ENCODE measurements around the gene STRADA.

STRADA gene, protein sequence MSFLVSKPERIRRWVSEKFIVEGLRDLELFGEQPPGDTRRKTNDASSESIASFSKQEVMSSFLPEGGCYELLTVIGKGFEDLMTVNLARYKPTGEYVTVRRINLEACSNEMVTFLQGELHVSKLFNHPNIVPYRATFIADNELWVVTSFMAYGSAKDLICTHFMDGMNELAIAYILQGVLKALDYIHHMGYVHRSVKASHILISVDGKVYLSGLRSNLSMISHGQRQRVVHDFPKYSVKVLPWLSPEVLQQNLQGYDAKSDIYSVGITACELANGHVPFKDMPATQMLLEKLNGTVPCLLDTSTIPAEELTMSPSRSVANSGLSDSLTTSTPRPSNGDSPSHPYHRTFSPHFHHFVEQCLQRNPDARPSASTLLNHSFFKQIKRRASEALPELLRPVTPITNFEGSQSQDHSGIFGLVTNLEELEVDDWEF

GRCh38 chr17:63741408-63742173 is at the start of gene STRADA:
TSS of gene STRADA (minus strand) at chr17:63741799. CDS start at chr17:63728369, 13,430 bp downstream.
- Histone ChIP-seq H3K9me3 (ENCODE audit: control insufficient read depth, low read depth, low read length) (no peaks in the 10 kb centered on the region), H3K4me1 (ENCODE audit: control insufficient read depth, low read depth, low read length) (peaks cover 7% of the 10 kb centered on the region), H3K4me3 (ENCODE audit: low read length) (peak within 1 kb of the TSS; percentile 65), H3K9ac (ENCODE audit: low read length) (peak within 1 kb of the TSS; percentile 85), H3K27me3 (ENCODE audit: control insufficient read depth, insufficient read depth, low read length) (no peaks in the 10 kb centered on the region), H3K36me3 (ENCODE audit: control insufficient read depth, low read depth, low read length) (peaks cover 10% of the 10 kb centered on the region), H3K27ac (ENCODE audit: low read length) (peak within 1 kb of the TSS; percentile 83)

GRCh38 chr17:63790057-63790456 is 48.5 kb upstream of the STRADA start:
- Histone ChIP-seq H3K4me1 (ENCODE audit: control insufficient read depth, low read depth, low read length) (no peaks in the 10 kb centered on the region), H3K4me3 (ENCODE audit: low read length) (no peak overlapping the region), H3K27ac (ENCODE audit: low read length) (no peak overlapping the region), H3K9ac (ENCODE audit: low read length) (no peak overlapping the region), H3K9me3 (ENCODE audit: control insufficient read depth, low read depth, low read length) (no peaks in the 10 kb centered on the region), H3K27me3 (ENCODE audit: control insufficient read depth, insufficient read depth, low read length) (no peaks in the 10 kb centered on the region), H3K36me3 (ENCODE audit: control insufficient read depth, low read depth, low read length) (peaks cover 88% of the 10 kb centered on the region)

DNA sequence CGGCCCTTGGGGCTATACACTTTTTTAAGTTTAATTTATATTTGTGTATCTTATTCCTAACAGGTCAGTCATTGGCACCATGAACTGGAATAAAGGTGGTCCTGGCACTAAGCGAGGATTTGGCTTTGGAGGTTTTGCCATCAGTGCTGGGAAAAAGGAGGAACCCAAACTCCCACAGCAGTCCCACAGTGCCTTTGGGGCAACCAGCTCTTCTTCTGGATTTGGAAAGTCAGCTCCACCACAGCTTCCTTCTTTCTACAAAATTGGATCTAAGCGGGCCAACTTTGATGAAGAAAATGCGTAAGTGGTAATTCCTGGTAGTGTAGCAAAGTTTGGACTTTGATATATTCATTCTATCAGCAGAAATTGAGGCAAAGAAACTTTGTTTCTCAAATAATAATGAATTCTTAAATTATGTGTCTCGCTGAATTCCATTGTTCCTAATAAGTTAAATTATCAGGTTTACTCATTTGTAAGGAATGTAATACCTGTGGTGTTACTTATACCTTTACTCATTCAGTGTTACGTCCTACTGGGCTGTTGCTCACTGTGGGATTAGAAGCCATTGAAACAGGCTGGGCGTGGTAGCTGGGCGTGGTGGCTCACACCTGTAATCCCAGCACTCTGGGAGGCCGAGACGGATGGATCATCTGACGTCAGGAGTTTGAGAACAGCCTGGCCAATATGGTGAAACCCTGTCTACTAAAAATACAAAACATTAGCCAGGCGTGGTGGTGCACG is 45.5 kb upstream of the STRADA start:
- Histone ChIP-seq H3K9ac (ENCODE audit: low read length) (no peak overlapping the region), H3K9me3 (ENCODE audit: control insufficient read depth, low read depth, low read length) (no peaks in the 10 kb centered on the region), H3K27ac (ENCODE audit: low read length) (no peak overlapping the region), H3K4me1 (ENCODE audit: control insufficient read depth, low read depth, low read length) (no peaks in the 10 kb centered on the region), H3K27me3 (ENCODE audit: control insufficient read depth, insufficient read depth, low read length) (no peaks in the 10 kb centered on the region), H3K4me3 (ENCODE audit: low read length) (no peak overlapping the region), H3K36me3 (ENCODE audit: control insufficient read depth, low read depth, low read length) (peaks cover 68% of the 10 kb centered on the region)

DNA sequence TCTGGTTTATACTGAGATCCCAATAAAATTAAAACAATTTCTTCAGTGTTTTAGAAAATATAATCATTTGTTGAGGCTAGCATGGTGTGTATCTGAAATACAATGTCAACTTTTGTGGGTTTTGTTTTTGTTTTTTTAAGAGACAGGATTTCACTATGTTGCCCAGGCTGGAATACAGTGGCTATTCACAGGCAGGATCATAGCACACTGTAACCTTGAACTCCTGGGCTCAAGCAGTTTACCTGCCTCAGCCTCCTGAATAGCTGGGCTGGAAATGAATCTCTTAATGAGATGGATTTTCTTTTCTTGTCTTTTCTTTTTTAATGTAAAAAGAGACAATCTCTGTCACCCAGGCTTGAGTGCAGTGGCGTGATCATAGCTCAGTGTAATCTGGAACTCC is 44.5 kb upstream of the STRADA start:
- Histone ChIP-seq H3K4me3 (ENCODE audit: low read length) (no peak overlapping the region), H3K36me3 (ENCODE audit: control insufficient read depth, low read depth, low read length) (peaks cover 58% of the 10 kb centered on the region), H3K27me3 (ENCODE audit: control insufficient read depth, insufficient read depth, low read length) (no peaks in the 10 kb centered on the region), H3K27ac (ENCODE audit: low read length) (no peak overlapping the region), H3K9me3 (ENCODE audit: control insufficient read depth, low read depth, low read length) (no peaks in the 10 kb centered on the region), H3K4me1 (ENCODE audit: control insufficient read depth, low read depth, low read length) (no peaks in the 10 kb centered on the region), H3K9ac (ENCODE audit: low read length) (no peak overlapping the region)

- Histone ChIP-seq H3K9me3 (ENCODE audit: control insufficient read depth, low read depth, low read length) (no peaks in the 10 kb centered on the region), H3K4me3 (ENCODE audit: low read length) (no peak overlapping the region), H3K36me3 (ENCODE audit: control insufficient read depth, low read depth, low read length) (peaks cover 54% of the 10 kb centered on the region), H3K9ac (ENCODE audit: low read length) (no peak overlapping the region), H3K27me3 (ENCODE audit: control insufficient read depth, insufficient read depth, low read length) (no peaks in the 10 kb centered on the region), H3K27ac (ENCODE audit: low read length) (no peak overlapping the region), H3K4me1 (ENCODE audit: control insufficient read depth, low read depth, low read length) (no peaks in the 10 kb centered on the region)
Observed at GRCh38 chr17:63785556-63785955, 44.0 kb upstream of the STRADA start.

DNA sequence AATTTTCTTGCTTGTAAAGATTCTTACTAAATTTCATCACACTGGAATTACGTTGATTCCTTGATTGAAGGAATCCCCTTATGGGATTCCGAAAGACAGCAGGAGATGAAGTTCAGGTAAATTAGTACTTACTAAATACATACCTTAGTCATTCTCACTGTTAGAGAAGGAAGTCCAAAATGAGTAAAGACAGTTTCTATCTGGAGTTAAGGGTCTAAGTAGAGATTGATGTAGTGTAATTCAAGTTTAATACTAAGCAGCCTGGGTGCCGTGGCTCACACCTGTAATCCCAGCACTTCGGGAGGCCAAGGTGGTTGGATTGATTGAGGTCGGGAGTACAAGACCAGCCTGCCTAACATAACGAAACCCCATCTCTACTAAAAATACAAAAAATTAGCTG is 41.9 kb upstream of the STRADA start:
- Histone ChIP-seq H3K4me3 (ENCODE audit: low read length) (no peak overlapping the region), H3K27me3 (ENCODE audit: control insufficient read depth, insufficient read depth, low read length) (no peaks in the 10 kb centered on the region), H3K9ac (ENCODE audit: low read length) (no peak overlapping the region), H3K9me3 (ENCODE audit: control insufficient read depth, low read depth, low read length) (no peaks in the 10 kb centered on the region), H3K4me1 (ENCODE audit: control insufficient read depth, low read depth, low read length) (no peaks in the 10 kb centered on the region), H3K36me3 (ENCODE audit: control insufficient read depth, low read depth, low read length) (peaks cover 48% of the 10 kb centered on the region), H3K27ac (ENCODE audit: low read length) (no peak overlapping the region)

- H3K4me1 ChIP-seq (ENCODE audit: control insufficient read depth, low read depth, low read length), result peaks cover 2% of the 10 kb centered on the region
- H3K9me3 ChIP-seq (ENCODE audit: control insufficient read depth, low read depth, low read length), result no peaks in the 10 kb centered on the region
- peaks cover 37% of the 10 kb centered on the region for H3K36me3 ChIP-seq (ENCODE audit: control insufficient read depth, low read depth, low read length)
- no peak overlapping the region for H3K27ac ChIP-seq (ENCODE audit: low read length)
- no peak overlapping the region for H3K9ac ChIP-seq (ENCODE audit: low read length)
- no peak overlapping the region for H3K4me3 ChIP-seq (ENCODE audit: low read length)
- no peaks in the 10 kb centered on the region for H3K27me3 ChIP-seq (ENCODE audit: control insufficient read depth, insufficient read depth, low read length)
Observed at GRCh38 chr17:63780928-63781327, 39.3 kb upstream of the STRADA start.

GRCh38 chr17:63780507-63780906 is 38.9 kb upstream of the STRADA start:
- no peak overlapping the region for H3K4me3 ChIP-seq (ENCODE audit: low read length)
- H3K9me3 ChIP-seq (ENCODE audit: control insufficient read depth, low read depth, low read length), result no peaks in the 10 kb centered on the region
- peaks cover 38% of the 10 kb centered on the region for H3K36me3 ChIP-seq (ENCODE audit: control insufficient read depth, low read depth, low read length)
- H3K27me3 ChIP-seq (ENCODE audit: control insufficient read depth, insufficient read depth, low read length), result no peaks in the 10 kb centered on the region
- peaks cover 7% of the 10 kb centered on the region for H3K4me1 ChIP-seq (ENCODE audit: control insufficient read depth, low read depth, low read length)
- no peak overlapping the region for H3K9ac ChIP-seq (ENCODE audit: low read length)
- H3K27ac ChIP-seq (ENCODE audit: low read length), result no peak overlapping the region

- Histone ChIP-seq H3K27me3 (ENCODE audit: control insufficient read depth, insufficient read depth, low read length) (no peaks in the 10 kb centered on the region), H3K9me3 (ENCODE audit: control insufficient read depth, low read depth, low read length) (no peaks in the 10 kb centered on the region), H3K36me3 (ENCODE audit: control insufficient read depth, low read depth, low read length) (peaks cover 29% of the 10 kb centered on the region), H3K4me1 (ENCODE audit: control insufficient read depth, low read depth, low read length) (peaks cover 8% of the 10 kb centered on the region), H3K27ac (ENCODE audit: low read length) (no peak overlapping the region), H3K9ac (ENCODE audit: low read length) (peak overlapping the region; percentile 98), H3K4me3 (ENCODE audit: low read length) (peak overlapping the region; percentile 89)
Observed at GRCh38 chr17:63775420-63775819, 33.8 kb upstream of the STRADA start.

- H3K27ac ChIP-seq (ENCODE audit: low read length), result no peak overlapping the region
- H3K36me3 ChIP-seq (ENCODE audit: control insufficient read depth, low read depth, low read length), result peaks cover 26% of the 10 kb centered on the region
- H3K4me3 ChIP-seq (ENCODE audit: low read length), result peak overlapping the region; percentile 89
- H3K9me3 ChIP-seq (ENCODE audit: control insufficient read depth, low read depth, low read length), result no peaks in the 10 kb centered on the region
- H3K4me1 ChIP-seq (ENCODE audit: control insufficient read depth, low read depth, low read length), result peaks cover 8% of the 10 kb centered on the region
- no peaks in the 10 kb centered on the region for H3K27me3 ChIP-seq (ENCODE audit: control insufficient read depth, insufficient read depth, low read length)
- H3K9ac ChIP-seq (ENCODE audit: low read length), result peak overlapping the region; percentile 98
Observed at GRCh38 chr17:63774969-63775265, 33.3 kb upstream of the STRADA start.

GRCh38 chr17:63774141-63774968 is 32.8 kb upstream of the STRADA start, which contains the start of gene DDX42:
TSS of gene DDX42 (plus strand) at chr17:63774170. CDS start at chr17:63787050, 12,880 bp downstream.
- Histone ChIP-seq H3K27ac (ENCODE audit: low read length) (peak within 1 kb of the TSS; percentile 98), H3K36me3 (ENCODE audit: control insufficient read depth, low read depth, low read length) (peaks cover 24% of the 10 kb centered on the region), H3K4me3 (ENCODE audit: low read length) (peak within 1 kb of the TSS; percentile 89), H3K27me3 (ENCODE audit: control insufficient read depth, insufficient read depth, low read length) (no peaks in the 10 kb centered on the region), H3K9me3 (ENCODE audit: control insufficient read depth, low read depth, low read length) (no peaks in the 10 kb centered on the region), H3K4me1 (ENCODE audit: control insufficient read depth, low read depth, low read length) (peaks cover 8% of the 10 kb centered on the region), H3K9ac (ENCODE audit: low read length) (peak within 1 kb of the TSS; percentile 98)
